T follicular helper cell (primary cell): Measurements from ENCODE around the gene RASL11A.
"Not testable (repeated sequence)": the region's sequence is repeated elsewhere in the genome, so short reads cannot be mapped to it uniquely, and the experiment has no call there.

ENCODE experiments used
- DNase-seq: peaks from one replicate; pipeline ENCODE4 v3.0.0-alpha.2; 2020; ENCODE audit warnings: low read depth

The RASL11A gene

GRCh38 chr13:27267596-27267995 lies 3.0 kb upstream of the RASL11A start:
- DNase-seq, result no peak

- no peak for DNase-seq
Observed at GRCh38 chr13:27269114-27269665, 1.4 kb upstream of the RASL11A start.

GRCh38 chr13:27271570-27272096 lies 1.0 kb downstream of the RASL11A start:
- DNase-seq, result no peak

- DNase-seq, result no peak
Observed at GRCh38 chr13:27273658-27274425, 3.2 kb downstream of the RASL11A start.

- no peak for DNase-seq
Observed at GRCh38 chr13:27274631-27275030, 4.0 kb downstream of the RASL11A start.

- DNase-seq, result no peak
Observed at GRCh38 chr13:27276188-27276587, 5.6 kb downstream of the RASL11A start.

- no peak for DNase-seq
Observed at GRCh38 chr13:27279506-27279905, 8.9 kb downstream of the RASL11A start.

GRCh38 chr13:27280009-27280656 lies 9.5 kb downstream of the RASL11A start:
- no peak for DNase-seq

- no peak for DNase-seq
Observed at GRCh38 chr13:27280841-27281240, 10.2 kb downstream of the RASL11A start.

GRCh38 chr13:27281420-27281819 lies 10.8 kb downstream of the RASL11A start:
- DNase-seq, result no peak

GRCh38 chr13:27283906-27284493 lies 13.4 kb downstream of the RASL11A start:
- DNase-seq, result no peak

- no peak for DNase-seq
Observed at GRCh38 chr13:27288392-27288791, 17.8 kb downstream of the RASL11A start.

GRCh38 chr13:27289011-27289665 lies 18.5 kb downstream of the RASL11A start:
- DNase-seq, result no peak

- DNase-seq, result no peak
Observed at GRCh38 chr13:27290715-27291114, 20.1 kb downstream of the RASL11A start.

- DNase-seq, result not testable (repeated sequence)
Observed at GRCh38 chr13:27291967-27292366, 21.3 kb downstream of the RASL11A start.

- no peak for DNase-seq
Observed at GRCh38 chr13:27293076-27293691, 22.6 kb downstream of the RASL11A start.

GRCh38 chr13:27293873-27294515 lies 23.4 kb downstream of the RASL11A start:
- DNase-seq, result no peak

GRCh38 chr13:27295096-27295495 lies 24.5 kb downstream of the RASL11A start:
- DNase-seq, result no peak

GRCh38 chr13:27295660-27296059 lies 25.0 kb downstream of the RASL11A start:
- no peak for DNase-seq

- DNase-seq, result no peak
Observed at GRCh38 chr13:27296496-27296895, 25.9 kb downstream of the RASL11A start.

GRCh38 chr13:27298849-27299248 lies 28.2 kb downstream of the RASL11A start:
- DNase-seq, result no peak
